Right lobe of liver (tissue), 4 donors: Measurements from ENCODE around the gene TXNDC15.

Experiments used
- POLR2A ChIP-seq: fragments of 450-650 bp; IDR thresholded peaks from one replicate; pipeline ENCODE4 v1.6.1; 2017; ENCODE audit warnings: antibody characterized with exemption, mild to moderate bottlenecking
- TF ChIP-seq, protein P1 (sequence below), 4 donors: fragments of 200-600 bp in 3 of 4; fragments of 450-650 bp in 1 of 4; IDR thresholded peaks; one replicate each; pipeline versions ENCODE4 v1.5.1 to v1.8.0; 2016 to 2022; ENCODE audit warnings: antibody characterized with exemption in 4 of 4, mild to moderate bottlenecking in 2 of 4
- donor health status: DM: no; HTN: no; CAD: no.
- donor health status: DM: no; HTN: no; CAD: no.
- donor health status: DM: no; HTN: yes; CAD: no.

- TF ChIP-seq, protein P1, sequence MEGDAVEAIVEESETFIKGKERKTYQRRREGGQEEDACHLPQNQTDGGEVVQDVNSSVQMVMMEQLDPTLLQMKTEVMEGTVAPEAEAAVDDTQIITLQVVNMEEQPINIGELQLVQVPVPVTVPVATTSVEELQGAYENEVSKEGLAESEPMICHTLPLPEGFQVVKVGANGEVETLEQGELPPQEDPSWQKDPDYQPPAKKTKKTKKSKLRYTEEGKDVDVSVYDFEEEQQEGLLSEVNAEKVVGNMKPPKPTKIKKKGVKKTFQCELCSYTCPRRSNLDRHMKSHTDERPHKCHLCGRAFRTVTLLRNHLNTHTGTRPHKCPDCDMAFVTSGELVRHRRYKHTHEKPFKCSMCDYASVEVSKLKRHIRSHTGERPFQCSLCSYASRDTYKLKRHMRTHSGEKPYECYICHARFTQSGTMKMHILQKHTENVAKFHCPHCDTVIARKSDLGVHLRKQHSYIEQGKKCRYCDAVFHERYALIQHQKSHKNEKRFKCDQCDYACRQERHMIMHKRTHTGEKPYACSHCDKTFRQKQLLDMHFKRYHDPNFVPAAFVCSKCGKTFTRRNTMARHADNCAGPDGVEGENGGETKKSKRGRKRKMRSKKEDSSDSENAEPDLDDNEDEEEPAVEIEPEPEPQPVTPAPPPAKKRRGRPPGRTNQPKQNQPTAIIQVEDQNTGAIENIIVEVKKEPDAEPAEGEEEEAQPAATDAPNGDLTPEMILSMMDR (IDR thresholded peaks at IDR 0.05): no peak
- no peak for TF ChIP-seq POLR2A
Observed at GRCh38 chr5:134873494-134873893, 677 bp upstream of the TXNDC15 start.
